NCI-H187 treated with DMSO at 0.1 percent for 48 hours (cell line): ENCODE measurements around the gene USPL1.

ENCODE experiments used
- DNase-seq: peaks from one replicate; lab custom pipeline; 2025; lab: John Stamatoyannopoulos, UW

Gene USPL1

DNA sequence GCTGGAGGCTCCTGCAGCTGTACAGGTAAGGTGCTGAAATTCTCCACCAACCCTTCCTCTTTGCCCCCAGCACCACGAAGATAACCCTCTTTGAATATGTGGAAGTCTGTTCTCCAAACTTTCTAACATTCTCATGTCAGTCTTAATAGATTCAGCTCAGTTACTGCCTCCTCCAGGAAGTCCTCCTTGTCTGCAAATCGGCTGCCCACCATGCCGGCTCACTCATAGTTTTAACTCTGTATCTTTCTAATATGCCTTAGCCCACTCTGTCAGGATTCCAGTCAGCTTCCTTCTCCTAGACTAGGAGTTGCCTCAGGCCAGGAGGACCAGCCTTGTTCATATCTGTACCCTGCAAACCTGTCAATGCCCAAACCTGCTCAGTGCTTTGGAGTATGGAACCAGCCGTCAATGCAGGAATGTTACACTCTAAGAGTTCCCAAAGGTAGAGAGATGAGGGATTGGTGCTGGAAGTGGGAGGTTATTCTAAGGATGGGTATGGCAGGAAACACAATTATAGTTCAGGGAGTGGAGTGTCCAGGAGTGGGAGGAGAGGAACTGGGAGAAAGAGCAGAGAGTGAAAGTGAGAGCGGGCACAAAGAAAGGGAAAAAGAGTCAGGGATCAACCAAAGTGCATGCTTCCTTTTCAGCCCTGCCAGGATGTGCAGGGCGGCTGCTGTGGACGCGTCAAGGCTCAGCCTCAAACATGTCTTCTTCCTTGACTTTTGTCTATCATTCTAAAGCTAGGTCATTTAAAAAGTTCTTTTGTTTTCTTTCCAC, 79.6 kb downstream of the USPL1 start:
- DNase-seq, result no peak

DNA sequence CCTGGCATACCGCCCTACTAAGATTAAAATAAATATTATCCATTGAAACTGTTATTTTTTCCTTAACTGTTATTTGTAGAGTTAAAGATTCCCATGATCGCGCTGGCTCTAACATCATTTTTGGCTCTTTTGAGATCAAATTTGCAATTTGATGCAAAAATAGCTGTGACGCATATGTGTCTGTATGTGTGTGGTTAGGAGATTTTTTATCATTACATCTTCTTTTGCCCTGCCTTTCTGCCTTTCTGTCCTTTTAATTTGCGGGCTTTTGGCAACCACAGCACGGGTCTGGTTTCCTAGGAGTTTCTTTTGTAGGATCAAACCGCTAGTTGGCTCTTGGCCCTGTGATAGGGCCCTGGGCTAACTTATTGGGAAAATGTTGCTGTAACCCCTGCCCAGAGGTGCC, 80.3 kb downstream of the USPL1 start:
- no peak for DNase-seq

DNA sequence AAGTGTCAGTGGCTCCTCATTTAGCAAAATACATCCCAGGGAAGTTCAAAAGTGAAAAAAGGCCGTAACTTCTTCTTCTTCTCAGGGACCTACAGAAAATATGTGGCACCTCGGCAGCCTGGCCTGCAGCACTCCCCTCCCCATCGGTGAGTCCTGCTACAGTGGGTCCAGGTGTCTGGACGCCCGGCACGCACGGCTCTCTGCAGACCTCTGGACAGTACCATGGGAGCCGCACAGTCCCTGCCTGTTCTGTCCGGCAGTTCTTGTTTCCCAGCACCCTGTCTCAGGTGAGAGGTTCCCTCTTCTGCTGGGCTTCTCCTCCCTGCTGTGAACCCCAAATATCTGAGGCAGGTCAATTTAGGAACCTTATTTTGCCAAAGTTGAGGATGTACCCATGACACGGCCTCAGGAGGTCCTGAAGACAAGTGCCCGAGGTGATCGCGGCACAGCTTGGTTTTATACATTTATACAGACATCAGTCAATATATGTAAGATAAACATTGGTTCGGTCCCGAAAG, 80.8 kb downstream of the USPL1 start:
- no peak for DNase-seq

DNA sequence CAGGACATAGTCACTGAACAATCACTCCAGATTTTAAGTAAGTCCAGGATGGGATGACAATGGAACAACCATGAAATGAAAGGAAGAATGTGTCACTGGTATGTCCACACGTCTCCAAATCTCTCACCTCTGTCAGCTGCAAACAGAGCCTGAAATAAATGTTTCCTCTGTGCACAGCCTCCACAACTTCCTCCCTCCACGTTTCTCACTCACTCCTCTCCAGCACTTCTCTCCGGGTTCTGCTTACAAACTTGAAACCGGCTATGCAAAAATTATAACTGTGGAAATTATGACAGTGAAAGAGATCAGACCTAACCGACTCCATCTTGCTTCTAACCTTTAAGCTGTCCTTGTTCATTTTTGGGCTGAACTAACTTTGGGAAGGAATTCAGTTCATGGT, 82.6 kb downstream of the USPL1 start:
- DNase-seq, result no peak

DNA sequence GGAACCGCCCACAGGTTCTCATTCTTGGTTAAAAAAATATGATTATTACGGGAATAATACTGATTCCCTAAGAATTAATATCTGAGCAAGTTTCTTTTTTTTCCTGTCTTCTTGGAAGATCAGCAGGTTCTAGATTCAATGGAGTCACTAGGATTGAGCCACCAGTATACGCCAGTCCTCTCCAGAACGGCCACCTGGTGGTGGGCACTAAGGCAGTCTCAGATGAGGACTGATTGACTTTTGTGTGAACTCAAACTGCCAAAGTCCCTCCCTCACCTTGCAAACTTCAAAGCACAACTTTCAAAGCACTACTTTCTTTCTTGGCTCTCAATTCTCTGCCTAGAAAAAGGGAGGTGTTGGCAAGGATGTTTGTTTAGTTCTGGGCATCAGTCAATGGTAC, 84.3 kb downstream of the USPL1 start:
- DNase-seq, result no peak

DNA sequence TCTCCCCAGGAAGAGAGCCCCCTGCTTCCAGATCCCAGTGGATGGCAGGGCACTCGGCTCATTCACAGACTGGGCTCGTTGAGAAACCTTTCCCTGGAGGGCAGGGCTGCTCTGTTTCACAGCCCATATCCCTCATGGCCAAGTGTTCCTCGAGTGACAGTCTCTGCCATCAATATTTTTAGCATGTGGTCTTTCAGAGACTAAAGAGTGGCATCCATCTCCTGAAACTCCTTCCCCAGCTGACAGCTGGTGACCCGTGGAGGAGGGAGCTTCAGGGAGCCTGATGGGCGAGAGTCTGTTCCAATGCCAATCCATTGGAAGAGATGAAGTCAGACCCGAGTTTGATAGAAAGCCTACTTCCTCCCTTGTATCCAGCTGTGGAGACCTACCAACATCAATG, 86.9 kb downstream of the USPL1 start:
- DNase-seq, result no peak

DNA sequence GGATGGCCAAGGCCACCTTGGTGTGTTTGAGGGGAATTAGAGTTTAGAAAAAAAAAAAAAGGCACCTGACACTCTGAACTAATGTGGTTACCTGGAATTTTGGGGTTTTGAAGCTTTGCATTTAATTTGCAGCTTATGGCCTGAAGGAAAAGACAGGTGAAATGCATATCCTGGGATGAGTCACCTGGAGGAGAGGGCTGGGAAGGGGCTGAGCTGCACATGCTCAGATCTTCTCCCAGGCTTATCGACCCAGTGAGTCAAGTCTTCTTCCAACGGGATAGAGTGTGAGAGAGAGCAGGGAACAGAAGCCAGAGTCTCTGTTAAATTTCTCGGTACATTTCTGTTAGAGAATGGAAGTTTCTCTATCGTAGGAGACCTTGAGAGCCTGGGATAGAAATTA, 88.0 kb downstream of the USPL1 start:
- no peak for DNase-seq

DNA sequence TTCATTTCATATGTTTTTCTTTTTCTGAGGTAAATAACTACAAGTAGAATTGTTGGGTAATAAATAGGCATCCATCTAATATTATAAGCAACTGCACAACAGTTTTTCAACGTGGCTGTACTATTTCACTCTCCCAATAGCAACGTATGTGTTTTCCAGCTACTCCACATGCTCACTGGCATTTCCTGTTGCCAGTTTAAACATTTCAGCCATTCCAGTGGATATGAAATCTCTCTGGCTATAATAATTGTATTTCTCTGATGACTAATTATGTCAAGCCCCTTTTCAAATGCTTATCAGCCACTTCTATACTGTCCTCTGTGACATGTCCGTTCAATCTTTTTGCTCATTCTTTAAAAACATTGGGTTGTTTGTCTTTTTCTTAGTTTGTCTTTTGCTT, 90.8 kb downstream of the USPL1 start:
- DNase-seq, result no peak
